ENCODE results near the gene CHAD. TPM values are rescaled to one million over a fixed set of nuclear protein-coding genes. Genes with fewer than 3 reads are reported as not detected.

CHAD gene
- total and polyA plus RNA-seq, 2 of the 13 experiments (the other 11 are each of a cell fraction or from before 2014, with no cell fraction given): 1.4 TPM; not detected in 1

DNA sequence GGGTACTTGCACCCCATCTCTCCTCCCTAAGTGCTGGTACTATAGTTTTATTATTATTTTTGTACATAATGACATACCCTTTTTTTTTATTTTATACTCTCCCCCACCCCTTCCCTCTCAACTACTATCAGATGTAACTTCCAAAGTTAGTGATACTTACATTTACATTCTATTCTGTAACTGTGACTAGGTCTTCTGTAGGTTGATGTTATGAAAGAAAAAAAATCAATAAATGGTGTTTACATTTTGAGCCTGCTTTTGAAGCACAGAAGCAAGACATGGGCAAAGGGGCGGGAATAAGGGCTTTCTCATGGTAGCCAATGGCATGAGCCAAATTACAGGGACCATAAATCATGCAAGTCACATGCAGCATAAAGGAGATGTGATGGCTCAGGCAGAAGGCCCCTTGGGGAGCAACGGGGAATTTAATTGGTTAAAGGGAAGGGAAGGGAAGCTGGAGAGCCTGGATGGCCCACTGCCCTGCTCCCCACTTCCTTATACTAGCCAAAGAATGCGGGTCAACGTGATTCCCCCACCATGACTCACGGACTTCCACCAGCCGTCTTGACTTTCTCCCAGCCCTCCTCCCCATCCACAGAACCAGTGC, 45.0 kb downstream of the CHAD start (continued):
- TF ChIP-seq ZNF207 (IDR thresholded peaks at IDR 0.05; ENCODE audit: borderline replicate concordance) (no peak), IRF2 (CRISPR knock-in tag; IDR thresholded peaks at IDR 0.05) (peak; percentile 81), MIER2 (CRISPR knock-in tag; IDR thresholded peaks at IDR 0.05) (no peak), SIN3B (IDR thresholded peaks at IDR 0.05; ENCODE audit: low read length) (no peak), ZBTB7A (CRISPR knock-in tag; IDR thresholded peaks at IDR 0.05) (no peak), TAF1 (CRISPR knock-in tag; IDR thresholded peaks at IDR 0.05) (no peak), BRD4 (CRISPR knock-in tag; IDR thresholded peaks at IDR 0.05) (no peak), ATAD3A (CRISPR knock-in tag; IDR thresholded peaks at IDR 0.05) (no peak), NFATC3 (CRISPR knock-in tag; IDR thresholded peaks at IDR 0.05) (no peak), SMAD1 (CRISPR knock-in tag; IDR thresholded peaks at IDR 0.05; ENCODE audit: borderline replicate concordance, low read depth) (no peak), PLRG1 (conservative IDR thresholded peaks at IDR 0.05) (no peak), ZNF343 (CRISPR knock-in tag; IDR thresholded peaks at IDR 0.05) (no peak), MTA3 (CRISPR knock-in tag; IDR thresholded peaks at IDR 0.05) (no peak), RAD51 (IDR thresholded peaks at IDR 0.05; ENCODE audit: borderline replicate concordance) (no peak), ZNF652 (CRISPR knock-in tag; IDR thresholded peaks at IDR 0.05; ENCODE audit: borderline replicate concordance, low read depth) (0 out of 2 replicates have a peak, but pooled peaks have one; percentile 41), ATF1 (CRISPR knock-in tag; IDR thresholded peaks at IDR 0.05) (peak; percentile 72), SAFB2 (CRISPR knock-in tag; IDR thresholded peaks at IDR 0.05; ENCODE audit: borderline replicate concordance, low read depth) (no peak)
- TF ChIP-seq, protein P1, sequence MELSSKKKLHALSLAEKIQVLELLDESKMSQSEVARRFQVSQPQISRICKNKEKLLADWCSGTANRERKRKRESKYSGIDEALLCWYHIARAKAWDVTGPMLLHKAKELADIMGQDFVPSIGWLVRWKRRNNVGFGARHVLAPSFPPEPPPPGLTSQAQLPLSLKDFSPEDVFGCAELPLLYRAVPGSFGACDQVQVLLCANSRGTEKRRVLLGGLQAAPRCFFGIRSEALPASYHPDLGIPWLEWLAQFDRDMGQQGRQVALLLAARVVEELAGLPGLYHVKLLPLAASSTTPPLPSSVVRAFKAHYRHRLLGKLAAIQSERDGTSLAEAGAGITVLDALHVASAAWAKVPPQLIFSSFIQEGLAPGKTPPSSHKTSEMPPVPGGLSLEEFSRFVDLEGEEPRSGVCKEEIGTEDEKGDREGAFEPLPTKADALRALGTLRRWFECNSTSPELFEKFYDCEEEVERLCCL (CRISPR knock-in tag; IDR thresholded peaks at IDR 0.05; ENCODE audit: borderline replicate concordance): no peak
- TF ChIP-seq, protein P2, sequence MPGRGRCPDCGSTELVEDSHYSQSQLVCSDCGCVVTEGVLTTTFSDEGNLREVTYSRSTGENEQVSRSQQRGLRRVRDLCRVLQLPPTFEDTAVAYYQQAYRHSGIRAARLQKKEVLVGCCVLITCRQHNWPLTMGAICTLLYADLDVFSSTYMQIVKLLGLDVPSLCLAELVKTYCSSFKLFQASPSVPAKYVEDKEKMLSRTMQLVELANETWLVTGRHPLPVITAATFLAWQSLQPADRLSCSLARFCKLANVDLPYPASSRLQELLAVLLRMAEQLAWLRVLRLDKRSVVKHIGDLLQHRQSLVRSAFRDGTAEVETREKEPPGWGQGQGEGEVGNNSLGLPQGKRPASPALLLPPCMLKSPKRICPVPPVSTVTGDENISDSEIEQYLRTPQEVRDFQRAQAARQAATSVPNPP (CRISPR knock-in tag; IDR thresholded peaks at IDR 0.05): 0 out of 2 replicates have a peak, but pooled peaks have one; percentile 60
- TF ChIP-seq, protein P3, sequence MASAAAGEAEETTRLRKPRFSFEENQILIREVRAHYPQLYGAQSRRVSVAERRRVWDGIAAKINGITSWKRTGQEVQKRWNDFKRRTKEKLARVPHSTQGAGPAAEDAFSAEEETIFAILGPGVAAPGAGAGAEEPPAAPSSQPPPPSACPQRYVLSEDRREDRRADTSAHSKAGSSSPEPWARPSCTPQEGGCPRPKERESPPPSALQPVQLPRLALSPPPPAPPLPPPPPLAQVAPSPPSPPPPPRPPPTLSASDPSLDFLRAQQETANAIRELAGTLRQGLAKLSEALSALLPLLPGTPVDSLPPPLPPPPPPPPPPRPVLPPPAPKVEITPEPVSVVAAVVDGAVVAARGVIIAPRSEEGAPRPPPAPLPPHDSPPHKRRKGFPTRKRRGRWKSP (CRISPR knock-in tag; IDR thresholded peaks at IDR 0.05): no peak
- TF ChIP-seq, protein P4, sequence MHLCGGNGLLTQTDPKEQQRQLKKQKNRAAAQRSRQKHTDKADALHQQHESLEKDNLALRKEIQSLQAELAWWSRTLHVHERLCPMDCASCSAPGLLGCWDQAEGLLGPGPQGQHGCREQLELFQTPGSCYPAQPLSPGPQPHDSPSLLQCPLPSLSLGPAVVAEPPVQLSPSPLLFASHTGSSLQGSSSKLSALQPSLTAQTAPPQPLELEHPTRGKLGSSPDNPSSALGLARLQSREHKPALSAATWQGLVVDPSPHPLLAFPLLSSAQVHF (CRISPR knock-in tag; IDR thresholded peaks at IDR 0.05): no peak
- TF ChIP-seq, protein P5, sequence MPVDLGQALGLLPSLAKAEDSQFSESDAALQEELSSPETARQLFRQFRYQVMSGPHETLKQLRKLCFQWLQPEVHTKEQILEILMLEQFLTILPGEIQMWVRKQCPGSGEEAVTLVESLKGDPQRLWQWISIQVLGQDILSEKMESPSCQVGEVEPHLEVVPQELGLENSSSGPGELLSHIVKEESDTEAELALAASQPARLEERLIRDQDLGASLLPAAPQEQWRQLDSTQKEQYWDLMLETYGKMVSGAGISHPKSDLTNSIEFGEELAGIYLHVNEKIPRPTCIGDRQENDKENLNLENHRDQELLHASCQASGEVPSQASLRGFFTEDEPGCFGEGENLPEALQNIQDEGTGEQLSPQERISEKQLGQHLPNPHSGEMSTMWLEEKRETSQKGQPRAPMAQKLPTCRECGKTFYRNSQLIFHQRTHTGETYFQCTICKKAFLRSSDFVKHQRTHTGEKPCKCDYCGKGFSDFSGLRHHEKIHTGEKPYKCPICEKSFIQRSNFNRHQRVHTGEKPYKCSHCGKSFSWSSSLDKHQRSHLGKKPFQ (CRISPR knock-in tag; IDR thresholded peaks at IDR 0.05; ENCODE audit: insufficient replicate concordance): no peak
- TF ChIP-seq, protein P6, sequence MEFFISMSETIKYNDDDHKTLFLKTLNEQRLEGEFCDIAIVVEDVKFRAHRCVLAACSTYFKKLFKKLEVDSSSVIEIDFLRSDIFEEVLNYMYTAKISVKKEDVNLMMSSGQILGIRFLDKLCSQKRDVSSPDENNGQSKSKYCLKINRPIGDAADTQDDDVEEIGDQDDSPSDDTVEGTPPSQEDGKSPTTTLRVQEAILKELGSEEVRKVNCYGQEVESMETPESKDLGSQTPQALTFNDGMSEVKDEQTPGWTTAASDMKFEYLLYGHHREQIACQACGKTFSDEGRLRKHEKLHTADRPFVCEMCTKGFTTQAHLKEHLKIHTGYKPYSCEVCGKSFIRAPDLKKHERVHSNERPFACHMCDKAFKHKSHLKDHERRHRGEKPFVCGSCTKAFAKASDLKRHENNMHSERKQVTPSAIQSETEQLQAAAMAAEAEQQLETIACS (CRISPR knock-in tag; IDR thresholded peaks at IDR 0.05): no peak
- TF ChIP-seq, protein P7, sequence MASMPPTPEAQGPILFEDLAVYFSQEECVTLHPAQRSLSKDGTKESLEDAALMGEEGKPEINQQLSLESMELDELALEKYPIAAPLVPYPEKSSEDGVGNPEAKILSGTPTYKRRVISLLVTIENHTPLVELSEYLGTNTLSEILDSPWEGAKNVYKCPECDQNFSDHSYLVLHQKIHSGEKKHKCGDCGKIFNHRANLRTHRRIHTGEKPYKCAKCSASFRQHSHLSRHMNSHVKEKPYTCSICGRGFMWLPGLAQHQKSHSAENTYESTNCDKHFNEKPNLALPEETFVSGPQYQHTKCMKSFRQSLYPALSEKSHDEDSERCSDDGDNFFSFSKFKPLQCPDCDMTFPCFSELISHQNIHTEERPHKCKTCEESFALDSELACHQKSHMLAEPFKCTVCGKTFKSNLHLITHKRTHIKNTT (CRISPR knock-in tag; IDR thresholded peaks at IDR 0.05): no peak
